PC-3 (cell line): Measurements from ENCODE around the gene HSD3B7. TPM values are rescaled to one million over a fixed set of nuclear protein-coding genes. Genes with fewer than 3 reads are reported as not detected.

Source experiments
- ATAC-seq: fragments of 200-7000 bp; cut with Tn5 transposase; 2 replicates; pipeline ENCODE4 v1.9.1; 2020; ENCODE audit warnings: mild to moderate bottlenecking, moderate library complexity
- BruUV-seq: library from RNA; stranded (reverse); fragments of 400-500 nt; replicated peaks from 2 replicates; lab custom pipeline; 2021; lab: Mats Ljungman, UMichigan
- CTCF ChIA-PET: fragments of 300-600 bp; sonication (Branson Sonifier 250); formaldehyde crosslinking; loops from one replicate; lab custom pipeline; 2022; ENCODE audit warnings: antibody characterized with exemption; lab: Charles Lee
- POLR2A ChIA-PET: fragments of 300-600 bp; sonication (Branson Sonifier 250); formaldehyde crosslinking; loops from one replicate; lab custom pipeline; 2022; ENCODE audit warnings: antibody characterized with exemption; ENCODE audit not compliant: unreplicated experiment; lab: Charles Lee
- DNase-seq: peaks from one replicate; pipeline ENCODE4 v3.0.0-alpha.2; 2015
- H2AFZ ChIP-seq: fragments of 300-600 bp; sonication (generic); 2 replicates; pipeline ENCODE4 v1.6.0; 2016; ENCODE audit warnings: antibody characterized with exemption, low read length
- H3F3A ChIP-seq: fragments of 300-600 bp; sonication (generic); one replicate; pipeline ENCODE4 v1.6.0; 2017; ENCODE audit warnings: antibody characterized with exemption, low read length, control low read depth, mild to moderate bottlenecking; ENCODE audit not compliant: unreplicated experiment
- H3K27ac ChIP-seq: fragments of 300-600 bp; sonication (generic); 2 replicates; pipeline ENCODE4 v1.5.1; 2016; ENCODE audit warnings: mild to moderate bottlenecking, low read length
- H3K27me3 ChIP-seq: fragments of 300-600 bp; sonication (generic); 2 replicates; pipeline ENCODE4 v1.6.1; 2016; ENCODE audit warnings: low read length, mixed read lengths
- H3K36me3 ChIP-seq: fragments of 300-600 bp; sonication (generic); 2 replicates; pipeline ENCODE4 v1.6.1; 2016; ENCODE audit warnings: low read depth, mixed run types, low read length, mixed read lengths
- H3K4me1 ChIP-seq: fragments of 300-600 bp; sonication (generic); 2 replicates; pipeline ENCODE4 v1.5.1; 2016; ENCODE audit warnings: low read length; ENCODE audit not compliant: insufficient read depth
- H3K4me2 ChIP-seq: fragments of 300-600 bp; sonication (generic); 2 replicates; pipeline ENCODE4 v1.6.0; 2016; ENCODE audit warnings: low read length
- H3K4me3 ChIP-seq: fragments of 300-600 bp; sonication (generic); 2 replicates; pipeline ENCODE4 v1.5.1; 2016; ENCODE audit warnings: mild to moderate bottlenecking, low read length, mixed read lengths
- H3K79me2 ChIP-seq: fragments of 300-600 bp; sonication (generic); 2 replicates; pipeline ENCODE4 v1.6.1; 2017; ENCODE audit warnings: low read length, mixed read lengths
- H3K9ac ChIP-seq: fragments of 300-600 bp; sonication (generic); 2 replicates; pipeline ENCODE4 v1.6.0; 2016; ENCODE audit warnings: mild to moderate bottlenecking, low read length
- H3K9me2 ChIP-seq: fragments of 300-600 bp; sonication (generic); replicated peaks from 2 replicates; pipeline ENCODE4 v1.6.1; 2016; ENCODE audit warnings: mixed run types, low read length, mixed read lengths
- H3K9me3 ChIP-seq: fragments of 300-600 bp; sonication (generic); 2 replicates; pipeline ENCODE4 v1.6.1; 2016; ENCODE audit warnings: low read length, mixed read lengths
- H4K20me1 ChIP-seq: fragments of 300-600 bp; sonication (generic); 2 replicates; pipeline ENCODE4 v1.6.1; 2016; ENCODE audit warnings: low read length, mixed read lengths
- CTCF ChIP-seq: fragments of 300-600 bp; sonication (generic); conservative IDR thresholded peaks from 2 replicates; pipeline ENCODE4 v1.5.1; 2017; ENCODE audit warnings: antibody characterized with exemption, low read depth, mild to moderate bottlenecking, low read length
- EZH2 ChIP-seq: fragments of 300-600 bp; sonication (generic); IDR thresholded peaks from one replicate; pipeline ENCODE4 v1.6.1; 2017; ENCODE audit warnings: antibody characterized with exemption, mild to moderate bottlenecking, low read length; ENCODE audit not compliant: unreplicated experiment
- EZH2phosphoT487 ChIP-seq: fragments of 300-600 bp; sonication (generic); IDR thresholded peaks from 2 replicates; pipeline ENCODE4 v1.6.1; 2018; ENCODE audit warnings: mild to moderate bottlenecking, antibody characterized with exemption, low read length, borderline replicate concordance
- intact Hi-C: fragments of 100-400 bp; cut with micrococcal nuclease; formaldehyde crosslinking; loops from 2 replicates; pipeline ENCODE4 v1.9.0; 2023
- total RNA-seq: library from RNA; depleted of rRNA; stranded (reverse); fragments of >200 nt; gene quantifications from 2 replicates; pipeline ENCODE4 v1.2.3, GENCODE V29; 2014

Gene HSD3B7
- total RNA-seq, 1 experiment from 2014 or later, result 16.3 TPM

- POLR2A ChIA-PET, result no interaction called here
- no peak overlapping the region for H3K4me2 ChIP-seq
- no peaks in the 10 kb centered on the region for H3K36me3 ChIP-seq
- no peak overlapping the region for H3K9ac ChIP-seq
- H3F3A ChIP-seq, result no peaks in the 10 kb centered on the region
- intact Hi-C loops, result loop anchor here (10.0 kb wide), 1 partner anchor 122 kb away; no protein-coding TSS in a partner anchor
- no peaks in the 10 kb centered on the region for H3K27me3 ChIP-seq
- CTCF ChIA-PET, result interaction anchor here (0.6 kb wide), 1 partner anchor 42 kb away, joined by 3 read pairs; no protein-coding TSS in a partner anchor
- no peaks in the 10 kb centered on the region for H4K20me1 ChIP-seq
- H3K4me1 ChIP-seq, result no peaks in the 10 kb centered on the region
- DNase-seq, result no peak
- no peaks in the 10 kb centered on the region for H3K9me2 ChIP-seq
- no peak overlapping the region for H2AFZ ChIP-seq
- TF ChIP-seq EZH2 (no peak), CTCF (no peak), EZH2phosphoT487 (no peak)
- ATAC-seq, result no peak
- BruUV-seq, result no TSS peak
- no peak overlapping the region for H3K27ac ChIP-seq
- H3K4me3 ChIP-seq, result no peak overlapping the region
- H3K9me3 ChIP-seq, result no peaks in the 10 kb centered on the region
- H3K79me2 ChIP-seq, result no peaks in the 10 kb centered on the region
These were observed 37.7 kb downstream of the HSD3B7 start for GRCh38 chr16:31022544-31023251.

- Histone ChIP-seq H3K9me3 (no peaks in the 10 kb centered on the region), H2AFZ (no peak overlapping the region), H3K9me2 (no peaks in the 10 kb centered on the region), H3K4me2 (no peak overlapping the region), H3K9ac (no peak overlapping the region), H3K79me2 (no peaks in the 10 kb centered on the region), H3F3A (no peaks in the 10 kb centered on the region), H3K36me3 (no peaks in the 10 kb centered on the region), H3K4me3 (no peak overlapping the region), H4K20me1 (no peaks in the 10 kb centered on the region), H3K27me3 (no peaks in the 10 kb centered on the region), H3K27ac (no peak overlapping the region), H3K4me1 (no peaks in the 10 kb centered on the region)
- TF ChIP-seq CTCF (no peak), EZH2 (no peak), EZH2phosphoT487 (no peak)
- DNase-seq (no peak), ATAC-seq (no peak)
- no TSS peak for BruUV-seq
- ChIA-PET POLR2A (no interaction called here), CTCF (no interaction called here)
- intact Hi-C loops, result loop anchor here (10.0 kb wide), 1 partner anchor 122 kb away; no protein-coding TSS in a partner anchor
These were observed 38.2 kb downstream of the HSD3B7 start for GRCh38 chr16:31023252-31023602.

- Histone ChIP-seq H3K27ac (no peak overlapping the region), H3K36me3 (no peaks in the 10 kb centered on the region), H3K9me2 (no peaks in the 10 kb centered on the region), H2AFZ (no peak overlapping the region), H3K9ac (no peak overlapping the region), H3K4me1 (no peaks in the 10 kb centered on the region), H4K20me1 (no peaks in the 10 kb centered on the region), H3K4me2 (no peak overlapping the region), H3F3A (no peaks in the 10 kb centered on the region), H3K27me3 (no peaks in the 10 kb centered on the region), H3K79me2 (no peaks in the 10 kb centered on the region), H3K4me3 (no peak overlapping the region), H3K9me3 (no peaks in the 10 kb centered on the region)
- POLR2A ChIA-PET, result no interaction called here
- no peak for DNase-seq
- ATAC-seq, result no peak
- no TSS peak for BruUV-seq
- TF ChIP-seq EZH2phosphoT487 (no peak), EZH2 (no peak), CTCF (no peak)
- intact Hi-C loops, result loop anchor here (10.0 kb wide), 1 partner anchor 121 kb away; no protein-coding TSS in a partner anchor
- CTCF ChIA-PET, result no interaction called here
These were observed 38.7 kb downstream of the HSD3B7 start for GRCh38 chr16:31023627-31024226.
